ENCODE results near the gene ANKS1B.

DNA sequence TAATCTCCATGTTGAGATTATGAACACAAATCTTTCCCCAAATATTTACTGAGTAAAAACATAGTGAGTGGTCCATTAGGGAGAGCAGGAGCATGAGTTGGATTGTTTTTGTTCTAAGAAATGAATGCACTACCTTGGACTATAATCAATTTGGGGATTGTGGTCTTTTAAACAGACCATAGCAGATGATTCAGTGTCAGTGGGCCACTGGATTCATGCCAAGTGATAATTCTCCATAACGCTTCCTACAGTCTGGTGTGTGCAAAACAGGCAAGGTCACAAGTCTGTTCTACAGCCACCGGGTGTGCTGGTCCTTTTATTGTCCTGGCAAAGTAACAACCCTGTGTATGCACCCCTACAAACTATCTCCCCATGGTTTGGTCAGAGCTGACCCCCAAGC lies 1073.3 kb downstream of the ANKS1B start:
- TF ChIP-seq, protein P1, sequence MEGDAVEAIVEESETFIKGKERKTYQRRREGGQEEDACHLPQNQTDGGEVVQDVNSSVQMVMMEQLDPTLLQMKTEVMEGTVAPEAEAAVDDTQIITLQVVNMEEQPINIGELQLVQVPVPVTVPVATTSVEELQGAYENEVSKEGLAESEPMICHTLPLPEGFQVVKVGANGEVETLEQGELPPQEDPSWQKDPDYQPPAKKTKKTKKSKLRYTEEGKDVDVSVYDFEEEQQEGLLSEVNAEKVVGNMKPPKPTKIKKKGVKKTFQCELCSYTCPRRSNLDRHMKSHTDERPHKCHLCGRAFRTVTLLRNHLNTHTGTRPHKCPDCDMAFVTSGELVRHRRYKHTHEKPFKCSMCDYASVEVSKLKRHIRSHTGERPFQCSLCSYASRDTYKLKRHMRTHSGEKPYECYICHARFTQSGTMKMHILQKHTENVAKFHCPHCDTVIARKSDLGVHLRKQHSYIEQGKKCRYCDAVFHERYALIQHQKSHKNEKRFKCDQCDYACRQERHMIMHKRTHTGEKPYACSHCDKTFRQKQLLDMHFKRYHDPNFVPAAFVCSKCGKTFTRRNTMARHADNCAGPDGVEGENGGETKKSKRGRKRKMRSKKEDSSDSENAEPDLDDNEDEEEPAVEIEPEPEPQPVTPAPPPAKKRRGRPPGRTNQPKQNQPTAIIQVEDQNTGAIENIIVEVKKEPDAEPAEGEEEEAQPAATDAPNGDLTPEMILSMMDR (IDR thresholded peaks at IDR 0.05) = no peak
- no peak for TF ChIP-seq POLR2A (IDR thresholded peaks at IDR 0.05)

Measured in Peyer's patch (tissue), 4 donors.